ENCODE results near the gene PPM1E.

- TF ChIP-seq PATZ1 (CRISPR knock-in tag; IDR thresholded peaks at IDR 0.05; ENCODE audit: borderline replicate concordance) = no peak
- no peak for TF ChIP-seq ZFP3 (CRISPR knock-in tag; IDR thresholded peaks at IDR 0.05)
- TF ChIP-seq OSR1 (CRISPR knock-in tag; IDR thresholded peaks at IDR 0.05) = no peak
- TF ChIP-seq CREB5 (CRISPR knock-in tag; IDR thresholded peaks at IDR 0.05; ENCODE audit: low read depth) = no peak
These were observed 119.6 kb downstream of the PPM1E start for GRCh38 chr17:58875261-58875660.
